Fibroblast of lung (primary cell): ENCODE results near the gene MDFIC.

ENCODE experiments used
- CTCF ChIP-seq, 2 donors: IDR thresholded peaks in 1 of 2; conservative IDR thresholded peaks in 1 of 2; 1 replicate in 1 of 2; 2 replicates in 1 of 2; pipeline ENCODE4 v1.5.1; 2011 to 2012; ENCODE audit warnings: low read length in 2 of 2, control low read depth in 1 of 2, inconsistent platforms in 1 of 2, low read depth in 1 of 2, mild to moderate bottlenecking in 1 of 2
- EZH2 ChIP-seq: IDR thresholded peaks from 2 replicates; pipeline ENCODE4 v1.5.1; 2012; ENCODE audit warnings: low read length, control low read depth, mild to moderate bottlenecking; ENCODE audit errors: missing control alignments

GRCh38 chr7:115007751-115008150, 85.9 kb downstream of the MDFIC start:
- TF ChIP-seq CTCF (conservative IDR thresholded peaks at IDR 0.05 in 1 of 2, IDR thresholded peaks at IDR 0.05 in 1 of 2; ENCODE audit: low read depth in 1 of 2, low read length in 2 of 2) (no peak), EZH2 (no peak)
